ENCODE results near the gene TSC22D4.
"Not testable (repeated sequence)": the region's sequence is repeated elsewhere in the genome, so short reads cannot be mapped to it uniquely, and the experiment has no call there.

TSC22D4 gene

GRCh38 chr7:100441641-100442535 lies 37.1 kb downstream of the TSC22D4 start:
- DNase-seq: no peak

- DNase-seq: not testable (repeated sequence)
Measured at GRCh38 chr7:100439244-100439643, 39.8 kb downstream of the TSC22D4 start.

- DNase-seq: not testable (repeated sequence)
Measured at GRCh38 chr7:100438731-100439130, 40.3 kb downstream of the TSC22D4 start.

GRCh38 chr7:100438172-100438571 lies 40.8 kb downstream of the TSC22D4 start:
- no peak for DNase-seq

GRCh38 chr7:100437150-100438100 lies 41.6 kb downstream of the TSC22D4 start:
- no peak for DNase-seq

- DNase-seq: peak; percentile 42
Measured at GRCh38 chr7:100435401-100436304, 43.4 kb downstream of the TSC22D4 start.

GRCh38 chr7:100434297-100435144 lies 44.5 kb downstream of the TSC22D4 start:
- no peak for DNase-seq

- no peak for DNase-seq
Measured at GRCh38 chr7:100433592-100434296, 45.3 kb downstream of the TSC22D4 start.

GRCh38 chr7:100433276-100433591 lies 45.8 kb downstream of the TSC22D4 start:
- no peak for DNase-seq

GRCh38 chr7:100432621-100433275 lies 46.3 kb downstream of the TSC22D4 start:
- DNase-seq: no peak

- no peak for DNase-seq
Measured at GRCh38 chr7:100432053-100432452, 47.0 kb downstream of the TSC22D4 start.

- no peak for DNase-seq
Measured at GRCh38 chr7:100431286-100431735, 47.7 kb downstream of the TSC22D4 start.

- no peak for DNase-seq
Measured at GRCh38 chr7:100430493-100431285, 48.3 kb downstream of the TSC22D4 start.

- peak; percentile 95 for DNase-seq
Measured at GRCh38 chr7:100429637-100430492, 49.1 kb downstream of the TSC22D4 start, which contains the start of gene MEPCE. Gene MEPCE (plus strand): TSS chr7:100429831. CDS start chr7:100430019, 188 bp downstream.

- DNase-seq: peak; percentile 100
Measured at GRCh38 chr7:100428967-100429636, 49.9 kb downstream of the TSC22D4 start.

GRCh38 chr7:100428199-100428966 lies 50.6 kb downstream of the TSC22D4 start, which contains the start of gene ZCWPW1:
Gene ZCWPW1 (minus strand): TSS chr7:100428703. CDS start chr7:100420649, 8,054 bp downstream.
- DNase-seq: peak; percentile 97

GRCh38 chr7:100427762-100428198 lies 51.2 kb downstream of the TSC22D4 start:
- no peak for DNase-seq
